Diencephalon (tissue), 1 donor: ENCODE measurements around the gene SAMD3. TPM values are rescaled to one million over a fixed set of nuclear protein-coding genes. Genes with fewer than 3 reads are reported as not detected.

ENCODE experiments used
- total RNA-seq: library from RNA; depleted of rRNA; stranded (reverse); fragments of >200 nt; gene quantifications from one replicate; pipeline ENCODE4 v1.2.3, GENCODE V29; 2014

Gene SAMD3, protein sequence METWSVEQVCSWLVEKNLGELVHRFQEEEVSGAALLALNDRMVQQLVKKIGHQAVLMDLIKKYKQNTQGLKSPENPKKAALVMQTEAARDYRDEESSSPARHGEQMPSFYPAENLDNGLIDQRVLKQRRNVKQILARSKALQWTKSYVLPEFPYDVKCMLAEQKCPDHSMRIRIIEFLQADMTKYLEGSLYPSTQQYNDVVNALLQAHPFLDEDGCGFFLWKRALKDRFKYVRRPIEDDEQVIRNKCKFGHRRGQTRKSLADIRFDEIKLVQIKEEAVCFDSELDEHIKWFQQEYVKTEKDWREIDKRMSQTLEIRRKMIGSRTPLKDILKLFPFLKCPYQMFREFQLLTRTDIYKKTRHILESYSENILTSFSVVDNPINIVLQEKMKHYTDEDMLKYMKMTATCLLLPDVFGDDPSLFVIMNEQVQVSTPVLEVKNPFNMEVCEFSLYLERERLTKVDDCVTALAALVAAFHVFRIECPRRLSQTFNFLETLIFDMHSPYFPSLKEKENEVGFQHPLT
- total RNA-seq = 19.4 TPM

DNA sequence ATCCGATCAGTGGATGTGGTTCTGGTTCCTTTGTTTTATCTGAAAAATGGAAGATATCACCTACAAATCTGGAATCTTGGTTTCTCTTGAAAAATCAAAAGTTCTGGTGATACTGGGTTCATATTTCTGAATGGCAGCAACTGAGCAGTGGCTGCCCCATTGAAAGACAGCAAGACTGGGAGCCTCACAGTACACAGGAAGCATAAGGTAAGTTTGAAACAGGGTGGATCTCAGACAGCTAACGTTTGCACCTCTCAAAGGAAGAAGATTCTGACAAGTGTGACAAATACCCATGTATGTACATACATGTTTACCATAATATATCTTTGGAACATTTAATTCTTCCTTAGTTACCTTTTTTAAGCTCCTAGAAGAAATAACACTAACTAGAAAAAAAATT lies at the start of gene SAMD3:
Gene SAMD3 (minus strand): TSS at position 177 of the 400 bp plus-strand sequence. CDS start 7,678 bp downstream, outside the sequence.

Other genes starting within 250 kb of the SAMD3 start
- gene L3MBTL3, start 204.4 kb downstream of the SAMD3 start, total RNA-seq = 26.8 TPM
- gene TMEM200A, start 143.1 kb upstream of the SAMD3 start, total RNA-seq = 21.2 TPM